Activated CD8-positive, alpha-beta memory T cell treated with anti-CD3 and anti-CD28 coated beads, Interleukin-2, amount 50 U/mL, for 4 hours (primary cell): ENCODE results near the gene C6orf141.

Source experiments
- DNase-seq: peaks from one replicate; pipeline ENCODE4 v3.0.0-alpha.2; 2020

C6orf141 gene

DNA sequence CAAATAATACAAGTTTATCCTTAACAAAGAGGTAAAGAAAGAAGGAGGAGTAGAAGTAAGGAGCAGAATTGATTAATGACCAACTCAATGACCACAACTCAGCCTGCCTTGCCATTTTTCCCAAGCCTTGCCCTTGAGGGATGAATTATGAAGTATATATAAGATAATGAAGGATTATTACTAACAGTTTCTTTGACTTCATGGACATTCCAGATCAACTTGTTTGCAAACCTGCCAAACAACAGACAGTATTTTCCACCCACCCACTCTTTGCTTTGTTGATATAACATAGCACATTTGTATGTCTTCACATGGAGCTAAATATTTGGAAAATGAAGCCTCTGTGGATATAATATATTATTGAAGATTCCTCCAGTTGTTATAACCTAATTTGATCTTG is 9.9 kb upstream of the C6orf141 start:
- DNase-seq = no peak

- DNase-seq = no peak
These were observed 9.2 kb upstream of the C6orf141 start for GRCh38 chr6:49541210-49541724.

DNA sequence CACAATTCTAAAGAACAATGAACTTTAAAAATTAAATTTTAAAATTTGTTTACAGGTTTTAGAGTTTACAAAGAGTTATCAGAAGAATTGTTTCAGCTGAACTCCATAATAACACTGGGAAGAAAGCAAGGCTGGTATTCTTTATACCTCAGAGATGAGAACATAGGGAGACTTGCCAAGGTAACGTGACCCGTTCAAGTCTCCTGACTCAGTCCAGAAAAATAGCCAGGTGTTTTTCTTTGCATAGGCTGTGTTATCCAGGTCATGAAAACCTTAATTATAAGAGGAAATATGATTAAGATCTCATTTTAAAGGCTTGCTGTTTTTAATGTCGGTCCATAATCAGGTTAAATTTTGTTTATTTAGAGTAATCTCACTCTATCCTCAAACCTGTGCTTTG is 8.5 kb upstream of the C6orf141 start:
- no peak for DNase-seq

- DNase-seq = no peak
These were observed 7.2 kb upstream of the C6orf141 start for GRCh38 chr6:49543087-49543858.

DNA sequence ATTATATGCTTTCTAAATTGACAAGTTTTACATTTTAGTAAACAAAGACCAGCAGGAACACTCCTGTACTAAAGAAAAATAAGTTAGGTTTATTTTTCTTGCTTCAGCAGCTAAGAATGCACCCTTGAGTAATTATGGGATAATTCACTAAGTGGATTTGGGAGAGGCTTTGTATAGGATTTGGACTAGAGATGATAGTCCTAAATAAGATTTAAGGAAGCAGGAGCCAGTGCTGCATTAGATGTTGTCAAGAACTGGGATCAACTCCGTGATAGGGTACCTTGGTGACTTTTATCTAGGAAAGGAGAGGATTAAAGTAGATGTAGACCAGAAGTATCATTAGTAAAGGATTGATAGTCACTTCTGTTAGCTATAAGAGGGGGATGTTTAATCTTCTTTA is 4.1 kb upstream of the C6orf141 start:
- no peak for DNase-seq

GRCh38 chr6:49548613-49549304 is 1.7 kb upstream of the C6orf141 start:
- DNase-seq = no peak

GRCh38 chr6:49549691-49550491 is 577 bp upstream of the C6orf141 start:
- DNase-seq = no peak

DNA sequence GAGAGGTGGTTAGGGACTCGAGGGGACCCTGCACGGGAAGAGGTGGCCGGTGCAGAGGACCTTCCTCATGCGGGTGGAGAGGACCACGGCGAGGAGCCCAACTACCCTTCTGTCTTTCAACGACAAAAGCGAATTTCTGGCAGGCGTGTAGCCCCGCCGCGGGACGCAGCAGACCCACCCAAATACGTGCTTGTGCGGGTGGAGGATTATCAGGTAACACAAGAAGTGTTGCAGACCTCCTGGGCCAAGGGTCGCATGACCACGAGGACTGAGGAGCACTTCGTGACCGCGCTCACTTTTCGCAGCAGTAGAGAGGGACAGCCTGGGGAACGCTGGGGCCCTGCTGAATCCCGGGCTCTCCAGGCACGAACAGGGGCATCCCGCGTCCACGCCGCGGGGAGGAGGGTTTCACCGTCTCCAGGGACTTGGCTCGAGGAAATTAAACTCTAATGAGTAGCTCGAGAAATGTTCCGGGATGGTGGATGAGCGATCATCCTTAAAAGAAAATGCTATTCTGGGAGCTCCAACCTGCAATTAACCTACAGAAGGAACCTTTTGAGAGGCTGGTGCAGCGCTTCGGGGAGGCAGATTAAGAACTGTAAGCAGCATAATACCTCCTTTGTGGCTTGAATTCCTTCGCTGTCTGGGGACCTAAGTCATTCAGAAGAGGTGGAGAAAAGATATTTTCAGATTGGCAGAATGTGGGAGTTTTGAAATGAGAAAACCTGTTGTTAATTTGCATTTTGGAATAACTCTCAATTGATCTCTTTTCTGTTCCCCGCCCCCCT is 804 bp downstream of the C6orf141 start:
- no peak for DNase-seq

DNA sequence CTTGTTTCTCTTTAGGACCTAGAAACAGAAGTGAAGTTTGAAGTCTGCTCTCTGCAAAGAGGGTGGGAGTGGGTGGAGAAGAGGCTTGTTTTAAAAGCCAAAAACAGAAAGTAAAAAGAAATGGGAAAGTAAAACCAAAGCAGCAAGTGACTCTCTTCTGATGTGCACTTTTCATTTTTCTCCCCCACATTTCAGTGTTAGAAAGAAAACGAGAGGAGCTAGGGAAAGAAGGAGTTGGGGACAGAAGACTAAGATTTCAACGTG is 1.3 kb downstream of the C6orf141 start:
- no peak for DNase-seq

DNA sequence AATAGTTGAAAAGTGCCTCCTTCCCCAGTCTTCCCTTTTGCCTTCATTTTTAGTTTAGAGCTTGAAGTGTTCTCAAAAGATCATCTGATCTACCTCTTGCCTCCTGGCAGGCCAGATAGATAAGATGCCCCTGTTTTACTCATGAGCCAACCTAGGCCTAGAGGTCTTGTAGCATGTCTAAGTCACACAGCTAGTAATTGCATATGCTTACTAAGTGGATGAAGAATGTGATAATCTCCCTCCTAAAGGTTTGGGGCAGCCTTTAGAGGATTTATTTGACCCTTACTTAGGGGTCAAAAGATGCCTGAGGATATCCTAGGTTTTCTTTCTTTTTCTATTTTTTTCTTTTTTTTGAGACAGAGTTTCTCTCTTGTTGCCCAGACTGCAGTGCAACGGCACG is 2.1 kb downstream of the C6orf141 start:
- DNase-seq = no peak

DNA sequence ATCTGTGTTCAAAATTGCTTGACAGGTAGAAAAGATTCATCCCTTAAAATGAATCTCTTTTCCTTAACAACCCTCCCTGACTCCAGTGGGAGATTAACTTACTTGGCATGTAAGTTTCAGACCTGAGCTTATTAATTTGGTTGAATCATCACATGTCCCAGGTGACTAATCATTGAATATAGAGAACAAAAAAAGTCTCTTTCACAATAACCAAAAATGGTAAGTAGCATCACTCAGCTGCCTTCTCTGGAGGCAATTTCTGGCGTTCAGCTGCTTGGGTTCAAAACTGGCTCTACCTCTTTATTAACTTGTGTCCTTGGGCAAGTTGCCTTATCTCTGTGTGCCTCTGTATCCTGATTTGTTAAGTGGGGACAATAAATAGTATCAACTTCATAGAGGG is 2.9 kb downstream of the C6orf141 start:
- DNase-seq = no peak

GRCh38 chr6:49555951-49556350 is 5.5 kb downstream of the C6orf141 start:
- no peak for DNase-seq

GRCh38 chr6:49556429-49556837 is 6.0 kb downstream of the C6orf141 start:
- DNase-seq = no peak

GRCh38 chr6:49557177-49557576 is 6.7 kb downstream of the C6orf141 start:
- no peak for DNase-seq

GRCh38 chr6:49558238-49558637 is 7.8 kb downstream of the C6orf141 start:
- no peak for DNase-seq

DNA sequence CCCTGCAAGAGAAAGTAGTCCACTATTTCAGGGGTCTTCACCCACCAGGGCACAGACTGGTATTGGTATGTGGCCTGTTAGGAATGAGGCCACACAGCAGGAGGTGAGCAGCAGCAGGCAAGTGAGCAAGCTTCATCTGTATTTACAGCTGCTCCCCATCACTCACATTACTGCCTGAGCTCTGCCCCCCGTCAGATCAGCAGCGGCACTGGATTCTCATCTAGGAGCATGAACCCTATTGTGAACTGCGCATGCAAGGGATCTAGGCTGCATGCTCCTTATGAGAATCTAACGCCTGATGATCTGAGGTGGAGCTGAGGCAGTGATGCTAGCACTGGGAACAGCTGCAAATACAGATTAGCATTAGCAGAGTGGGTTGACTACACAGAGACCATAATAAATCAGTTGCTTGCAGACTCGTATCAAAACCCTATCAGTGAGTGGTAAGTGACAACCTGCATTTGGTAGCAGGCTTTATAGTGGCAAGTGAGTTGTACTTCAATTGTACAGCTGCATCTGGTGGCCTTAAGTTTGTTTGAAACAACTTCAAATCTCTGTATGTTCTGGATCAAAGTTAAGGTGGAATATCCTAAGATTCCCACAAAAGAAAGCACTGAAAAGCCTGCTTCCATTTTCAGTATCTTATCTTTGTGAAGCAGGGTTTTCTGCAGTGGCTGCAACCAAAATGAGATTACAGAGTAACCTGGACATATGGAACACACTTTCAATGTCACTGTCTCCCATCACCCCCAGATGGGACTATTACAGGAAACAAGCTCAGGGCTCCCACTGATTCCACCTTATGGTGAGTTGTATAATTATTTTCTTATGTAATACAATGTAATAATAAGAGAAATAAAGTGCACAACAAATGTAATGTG is 12.8 kb downstream of the C6orf141 start:
- DNase-seq = no peak

GRCh38 chr6:49564552-49564951 is 14.1 kb downstream of the C6orf141 start:
- DNase-seq = no peak

DNA sequence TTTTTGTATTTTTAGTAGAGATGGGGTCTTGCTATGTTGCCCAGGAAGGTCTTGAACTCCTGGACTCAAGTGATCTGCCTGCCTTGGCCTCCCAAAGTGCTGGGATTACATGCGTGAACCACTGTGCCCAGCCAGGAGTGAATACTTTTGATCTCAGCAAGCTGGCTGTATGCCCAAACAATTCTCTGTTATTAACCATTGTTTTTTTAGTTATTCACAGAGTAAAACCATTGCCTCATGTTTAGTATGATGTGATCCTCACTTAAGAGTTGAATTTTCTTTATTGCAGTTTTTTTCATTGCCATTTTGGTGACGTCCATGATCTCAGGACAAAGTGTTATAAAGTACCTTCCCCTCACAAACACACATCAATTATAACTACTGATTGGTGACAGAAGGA is 14.8 kb downstream of the C6orf141 start:
- no peak for DNase-seq

DNA sequence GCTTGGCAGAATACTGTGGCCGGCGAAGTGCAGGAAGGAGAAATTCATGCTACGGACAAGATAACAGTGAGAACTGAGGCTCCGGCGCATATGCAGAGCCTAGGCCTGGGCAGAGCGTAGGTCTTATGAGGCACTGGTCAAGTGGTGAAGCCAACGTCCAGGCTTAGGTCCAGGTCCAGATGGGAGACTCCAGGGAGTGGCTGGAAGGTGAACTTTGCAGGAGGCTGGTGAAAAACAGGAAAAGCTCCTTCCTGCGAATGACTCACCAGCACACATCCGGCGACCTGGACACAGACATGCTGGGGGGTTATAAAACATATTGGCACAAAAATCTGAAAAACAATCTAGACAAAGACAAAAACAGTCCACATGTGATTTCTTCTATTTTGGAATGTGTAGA is 15.4 kb downstream of the C6orf141 start:
- no peak for DNase-seq

- DNase-seq = no peak
These were observed 20.1 kb downstream of the C6orf141 start for GRCh38 chr6:49570474-49571079.

GRCh38 chr6:49576618-49577017 is 26.1 kb downstream of the C6orf141 start:
- DNase-seq = no peak

DNA sequence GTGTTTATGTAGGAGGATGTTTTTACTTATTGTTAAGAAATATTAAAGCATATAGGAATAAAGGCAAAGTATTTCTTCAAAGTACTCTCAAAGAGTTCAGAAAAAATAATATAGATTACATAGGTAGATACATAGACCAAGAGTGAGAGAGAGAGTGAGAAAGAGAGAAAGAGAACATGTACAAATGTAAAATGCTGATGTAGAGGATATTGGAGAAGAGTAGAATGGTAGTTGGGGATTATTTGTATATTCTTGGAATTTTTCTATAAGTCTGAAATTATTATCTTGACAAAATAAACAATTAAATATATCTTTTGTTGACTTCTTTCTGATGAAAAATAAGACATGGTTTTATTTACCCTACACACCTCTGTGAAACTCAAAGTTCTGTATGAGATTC is 29.2 kb downstream of the C6orf141 start:
- DNase-seq = no peak
